ENCODE measurements around the gene MRPL14. TPM values are rescaled to one million over a fixed set of nuclear protein-coding genes. Genes with fewer than 3 reads are reported as not detected.

The MRPL14 gene
- total and polyA plus RNA-seq, 2 of the 8 experiments (the other 6 are each of a cell fraction or from before 2014, with no cell fraction given), result 82.0 to 97.1 TPM

DNA sequence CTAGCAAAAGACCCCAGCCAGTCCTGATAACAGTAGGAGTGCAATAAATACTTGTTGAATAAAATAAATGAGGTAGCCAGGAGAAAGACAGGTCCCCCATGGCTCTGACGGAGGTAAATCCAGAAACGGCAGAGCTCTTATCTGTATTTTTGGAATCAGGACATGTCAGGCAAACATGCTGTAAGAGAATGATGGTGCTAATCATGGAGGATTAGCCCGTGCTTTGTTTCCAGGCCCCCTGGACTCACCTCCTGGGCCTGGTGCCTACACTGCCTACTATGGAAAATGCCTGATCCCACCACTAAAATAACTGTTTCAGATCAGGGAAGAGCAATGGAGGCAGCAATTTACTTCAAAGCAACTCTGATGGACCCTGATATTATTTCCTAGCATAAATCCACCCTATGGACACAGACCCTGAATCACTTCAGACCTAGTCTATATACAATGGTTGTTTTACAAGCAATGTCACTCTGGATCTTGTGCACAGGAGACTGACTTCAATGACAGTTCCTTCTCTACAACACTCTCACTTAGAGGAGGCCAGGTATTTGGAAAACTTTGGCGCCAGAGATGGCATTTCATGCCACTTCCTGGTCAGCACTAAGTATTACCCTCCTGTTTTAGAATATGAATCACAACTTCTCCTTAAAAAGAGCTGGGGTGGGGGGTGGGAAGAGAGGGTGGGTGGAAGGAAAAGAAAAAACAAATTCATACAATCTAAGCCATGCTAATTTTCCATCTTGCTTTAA lies 6.4 kb downstream of the MRPL14 start:
- no peak for TF ChIP-seq NANOG (IDR thresholded peaks at IDR 0.05; ENCODE audit: insufficient read depth, low read depth, low read length, poor library complexity, severe bottlenecking)
- no peak for TF ChIP-seq TAF1 (IDR thresholded peaks at IDR 0.05; ENCODE audit: low read depth, low read length)
- TF ChIP-seq SIX5 (IDR thresholded peaks at IDR 0.05; ENCODE audit: low read depth, low read length), result no peak
- TF ChIP-seq POU5F1 (IDR thresholded peaks at IDR 0.05; ENCODE audit: low read depth, low read length), result no peak
- no peak for TF ChIP-seq MAFK (IDR thresholded peaks at IDR 0.05; ENCODE audit: low read depth, low read length)
- no peak overlapping the region for H2AK5ac ChIP-seq (ENCODE audit: low read depth, low read length)
- FAIRE-seq, result no peak
- H2BK5ac ChIP-seq (ENCODE audit: low read depth, low read length), result no peak overlapping the region
- peaks cover 0 to 2% (median 0%) of the 10 kb centered on the region in 4 experiments; a peak in 1 of 8 replicates for H3K36me3 ChIP-seq (ENCODE audit: control insufficient read depth in 2 of 4, insufficient read depth in 4 of 4, low read length in 3 of 4)
- H3K4me2 ChIP-seq (ENCODE audit: insufficient read depth in 1 of 2, low read depth in 2 of 2, low read length in 2 of 2), result no peak overlapping the region; a peak in 1 of 4 replicates
- H3K9me3 ChIP-seq (ENCODE audit: insufficient read depth in 2 of 2, low read depth in 1 of 2, low read length in 1 of 2), result no peaks in the 10 kb centered on the region
- H3K56ac ChIP-seq (replicated peaks; ENCODE audit: insufficient read length, low read depth, low read length), result no peak overlapping the region
- CTCF ChIA-PET (ENCODE audit: partially characterized antibody), result interaction anchor here (1.1 to 22.5 kb wide), 6 partner anchors 10 to 42 kb away, joined by 3 to 255 read pairs (median 4); no protein-coding TSS in a partner anchor
- POLR2A ChIA-PET (ENCODE audit: partially characterized antibody), result interaction anchor here (0.9 to 2.2 kb wide), 9 partner anchors 11 to 126 kb away, joined by 3 to 6 read pairs (median 3); partner anchors contain the start of gene HSP90AB1
- H3K23me2 ChIP-seq (ENCODE audit: low read depth, low read length), result no peaks in the 10 kb centered on the region; the same call in 1 of the 2 replicates
- H3K23ac ChIP-seq (ENCODE audit: insufficient read length), result no peak overlapping the region
- H4K5ac ChIP-seq (ENCODE audit: insufficient read length, low read depth, low read length), result no peak overlapping the region
- no peak overlapping the region for H3K4me3 ChIP-seq (ENCODE audit: extremely low read depth in 1 of 4, insufficient read depth in 2 of 4, low read depth in 3 of 4, low read length in 4 of 4)
- no peak overlapping the region for H2BK15ac ChIP-seq (ENCODE audit: low read length)
- peaks cover 16% of the 10 kb centered on the region for H3K79me1 ChIP-seq (ENCODE audit: low read depth, low read length)
- H2BK120ac ChIP-seq (replicated peaks; ENCODE audit: low read depth, low read length), result no peak overlapping the region
- H4K91ac ChIP-seq (replicated peaks; ENCODE audit: insufficient read length, low read length), result no peak overlapping the region
- 85% methylated on average over 4 of the region's 4 CpGs; no CpG with 5 or more reads in 1 of the 2 experiments for WGBS, 2 experiments (ENCODE audit: extremely low coverage in 1 of 2, insufficient coverage in 1 of 2, insufficient read length in 1 of 2, insufficient replicate concordance in 2 of 2, low coverage in 1 of 2, low lambda C conversion rate in 2 of 2, missing lambda C conversion rate in 1 of 2)
- no peak overlapping the region for H3K9ac ChIP-seq (replicated peaks in 1 of 4; ENCODE audit: extremely low read depth in 1 of 4, low read depth in 3 of 4, low read length in 3 of 4)
- no peaks in the 10 kb centered on the region for H3K27me3 ChIP-seq (replicated peaks in 1 of 4; ENCODE audit: control insufficient read depth in 3 of 4, extremely low read depth in 1 of 4, insufficient read depth in 3 of 4, low read length in 3 of 4)
- no peak overlapping the region for H2BK20ac ChIP-seq (ENCODE audit: low read length)
- peaks cover 26 to 27% of the 10 kb centered on the region in 2 experiments for H4K20me1 ChIP-seq (replicated peaks in 1 of 2; ENCODE audit: control insufficient read depth in 1 of 2, insufficient read depth in 2 of 2, low read length in 2 of 2)
- H3K18ac ChIP-seq (ENCODE audit: extremely low read depth, low read length), result no peak overlapping the region
- H2AFZ ChIP-seq (ENCODE audit: low read length), result no peak overlapping the region
- H3K27ac ChIP-seq (ENCODE audit: low read depth, low read length), result no peak overlapping the region
- H4K8ac ChIP-seq (ENCODE audit: extremely low read depth, insufficient read depth, low read length), result no peak overlapping the region
- no peak overlapping the region for H3K14ac ChIP-seq (ENCODE audit: insufficient read length)
- peaks cover 62 to 100% of the 10 kb centered on the region in 2 experiments for H3K79me2 ChIP-seq (ENCODE audit: control insufficient read depth in 1 of 2, insufficient read depth in 2 of 2, low read length in 2 of 2)
- DNase-seq (ENCODE audit: low read depth in 1 of 2, low spot score in 2 of 2), result no peak
- H3K4ac ChIP-seq (replicated peaks; ENCODE audit: insufficient read length, low read depth, low read length), result no peak overlapping the region
- H2BK12ac ChIP-seq (ENCODE audit: low read depth, low read length), result no peak overlapping the region
- H3K4me1 ChIP-seq (replicated peaks in 1 of 4; ENCODE audit: control insufficient read depth in 3 of 4, insufficient read depth in 4 of 4, low read length in 3 of 4), result peaks cover 1 to 18% (median 10%) of the 10 kb centered on the region in 4 experiments
